GM13976 (cell line): ENCODE results near the gene CD1D.

ENCODE experiments used
- DNase-seq: peaks from one replicate; pipeline ENCODE4 v3.0.0; 2012; ENCODE audit warnings: low spot score
- in situ Hi-C: fragments of 300-500 bp; cut with MboI; formaldehyde crosslinking; loops from one replicate; pipeline ENCODE4 v1.12.0; 2022; ENCODE audit warnings: low sequenced_read_pairs, mixed read lengths, inconsistent platforms; ENCODE audit not compliant: unreplicated experiment
- TF ChIP-seq, protein P1 (sequence below): IDR thresholded peaks from 2 replicates; pipeline ENCODE4 v1.5.1; 2012; ENCODE audit warnings: borderline replicate concordance, mild to moderate bottlenecking; ENCODE audit not compliant: insufficient read depth; ENCODE audit errors: extremely low read depth, missing control alignments, control extremely low read depth

CD1D gene

DNA sequence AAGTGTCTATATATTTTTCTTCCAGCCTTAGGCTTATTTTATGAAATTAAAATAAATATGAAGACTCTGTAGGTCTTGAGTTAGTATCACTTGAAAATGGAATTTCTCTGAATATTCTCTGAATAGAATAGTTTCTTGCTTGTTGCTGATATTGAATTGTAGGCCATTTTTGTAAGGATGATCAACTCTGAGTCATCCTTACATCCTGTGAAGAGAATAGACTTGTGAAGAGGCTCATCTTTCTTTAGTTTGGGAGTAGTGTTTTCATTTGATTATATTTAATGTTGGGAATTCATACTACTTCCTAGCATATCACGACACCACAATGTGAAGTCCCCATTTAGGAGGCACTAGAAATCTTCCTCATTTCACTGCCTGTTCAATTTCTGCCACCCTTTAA, 27.5 kb upstream of the CD1D start:
- in situ Hi-C loops: no loop called here
- no peak for DNase-seq
- TF ChIP-seq, protein P1, sequence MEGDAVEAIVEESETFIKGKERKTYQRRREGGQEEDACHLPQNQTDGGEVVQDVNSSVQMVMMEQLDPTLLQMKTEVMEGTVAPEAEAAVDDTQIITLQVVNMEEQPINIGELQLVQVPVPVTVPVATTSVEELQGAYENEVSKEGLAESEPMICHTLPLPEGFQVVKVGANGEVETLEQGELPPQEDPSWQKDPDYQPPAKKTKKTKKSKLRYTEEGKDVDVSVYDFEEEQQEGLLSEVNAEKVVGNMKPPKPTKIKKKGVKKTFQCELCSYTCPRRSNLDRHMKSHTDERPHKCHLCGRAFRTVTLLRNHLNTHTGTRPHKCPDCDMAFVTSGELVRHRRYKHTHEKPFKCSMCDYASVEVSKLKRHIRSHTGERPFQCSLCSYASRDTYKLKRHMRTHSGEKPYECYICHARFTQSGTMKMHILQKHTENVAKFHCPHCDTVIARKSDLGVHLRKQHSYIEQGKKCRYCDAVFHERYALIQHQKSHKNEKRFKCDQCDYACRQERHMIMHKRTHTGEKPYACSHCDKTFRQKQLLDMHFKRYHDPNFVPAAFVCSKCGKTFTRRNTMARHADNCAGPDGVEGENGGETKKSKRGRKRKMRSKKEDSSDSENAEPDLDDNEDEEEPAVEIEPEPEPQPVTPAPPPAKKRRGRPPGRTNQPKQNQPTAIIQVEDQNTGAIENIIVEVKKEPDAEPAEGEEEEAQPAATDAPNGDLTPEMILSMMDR: no peak

DNA sequence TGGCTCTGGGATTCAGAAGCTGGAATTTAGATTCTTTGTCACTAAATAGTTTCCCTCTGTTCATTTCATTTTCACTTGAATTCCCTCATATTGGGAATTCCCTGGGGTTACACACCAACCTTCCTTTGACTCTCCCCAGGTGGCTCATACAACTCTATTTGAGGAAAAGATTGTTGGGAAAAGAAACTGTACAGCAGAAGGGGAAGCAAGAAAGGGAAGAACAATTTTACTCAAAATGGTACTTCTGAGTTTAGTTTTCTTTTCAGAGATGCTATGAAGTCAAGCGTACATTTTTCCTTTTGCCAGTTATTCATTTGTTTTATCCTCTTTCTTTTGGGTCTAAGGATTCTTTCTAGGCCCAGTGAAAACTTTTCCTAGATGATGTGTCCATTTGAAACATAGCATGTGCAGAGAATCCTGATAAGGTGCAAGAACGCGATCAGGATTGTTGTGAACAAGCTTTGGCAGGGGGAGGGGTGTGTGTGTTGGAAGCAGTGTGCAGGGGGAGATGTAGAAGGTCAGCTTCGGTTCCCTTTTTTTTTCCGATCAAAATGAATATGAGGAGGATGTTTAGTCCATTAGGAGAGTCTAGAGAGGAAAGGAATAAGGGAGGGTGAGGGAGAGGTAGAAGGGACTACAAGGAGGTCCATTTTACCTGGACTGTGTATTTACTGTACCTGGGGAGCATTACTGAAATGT, 26.8 kb upstream of the CD1D start:
- TF ChIP-seq, protein P1: no peak
- DNase-seq: no peak
- in situ Hi-C loops: no loop called here

DNA sequence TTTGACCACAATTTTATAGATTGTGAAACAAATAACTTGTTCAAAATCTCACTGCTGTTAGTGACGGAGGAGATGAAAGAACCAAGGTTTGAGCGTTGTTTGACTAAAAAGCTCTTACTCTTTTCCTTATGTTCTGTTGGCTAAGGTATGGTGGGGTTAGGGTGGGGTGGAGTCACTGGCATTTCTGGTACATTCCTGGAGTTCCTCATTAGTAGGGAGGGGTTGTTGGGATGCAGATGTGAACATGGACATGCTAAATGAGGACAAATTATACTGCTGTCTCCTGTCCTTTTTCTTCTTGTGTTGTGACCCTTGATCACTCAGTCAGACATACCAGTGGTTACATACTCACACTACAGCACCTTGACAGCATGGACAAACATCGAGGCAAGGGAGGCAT, 26.2 kb upstream of the CD1D start:
- in situ Hi-C loops: no loop called here
- TF ChIP-seq, protein P1: no peak
- no peak for DNase-seq

DNA sequence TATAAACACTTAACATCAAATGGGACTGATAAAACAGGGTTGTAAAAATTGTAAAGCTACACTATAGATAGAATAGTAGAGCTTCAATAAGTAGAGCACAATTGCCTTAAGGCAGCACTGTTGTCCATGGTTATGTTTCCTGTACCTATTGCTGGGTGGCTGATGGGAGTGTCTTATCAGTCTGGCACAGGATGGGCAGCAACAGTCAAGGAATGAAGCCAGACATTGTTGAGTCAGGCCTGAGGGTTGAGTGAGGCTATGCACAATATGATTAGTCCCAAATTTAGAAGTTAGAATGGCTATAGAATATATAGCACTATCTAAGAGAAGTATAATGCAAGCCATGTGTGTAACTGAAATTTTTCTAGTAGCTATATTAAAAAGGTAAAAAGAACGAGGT, 25.0 kb upstream of the CD1D start:
- in situ Hi-C loops: no loop called here
- no peak for DNase-seq
- TF ChIP-seq, protein P1: no peak

DNA sequence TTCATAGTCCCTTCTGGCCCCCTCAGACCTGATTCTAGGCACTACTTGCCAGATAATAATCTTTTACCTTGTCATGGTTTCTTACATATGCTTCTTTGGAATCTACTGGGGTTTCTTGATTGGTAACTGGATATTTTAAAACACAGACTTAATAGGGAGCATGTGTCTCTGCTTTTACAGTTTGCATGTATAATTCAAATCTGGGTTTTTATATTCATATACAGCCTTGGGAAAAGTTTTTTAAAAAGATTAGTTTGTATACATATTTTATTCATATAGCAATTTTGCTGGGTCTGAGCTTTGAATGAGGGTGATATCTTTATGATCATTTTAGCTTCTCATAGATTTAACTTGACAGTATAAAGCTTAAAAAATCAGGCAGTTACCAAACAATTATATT, 21.1 kb upstream of the CD1D start:
- in situ Hi-C loops: no loop called here
- TF ChIP-seq, protein P1: no peak
- DNase-seq: no peak

DNA sequence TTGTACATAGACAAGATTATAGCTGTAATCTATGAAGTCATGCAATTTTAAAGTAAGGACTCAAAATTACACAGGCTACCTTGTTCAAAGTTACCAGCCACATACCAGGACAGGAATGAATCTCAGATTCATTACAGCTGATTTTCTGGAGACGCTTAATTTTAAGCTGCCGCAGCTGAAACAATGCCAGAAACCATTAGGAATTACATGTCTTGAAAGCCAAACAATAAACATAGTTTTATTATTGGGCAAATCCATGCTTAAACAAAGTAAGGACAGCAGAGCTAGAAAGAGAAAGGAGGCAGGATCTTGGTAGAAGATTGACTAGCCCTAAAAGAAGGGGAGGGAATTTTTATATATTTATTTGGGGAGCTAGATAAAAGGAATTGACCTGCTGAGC, 19.2 kb upstream of the CD1D start:
- TF ChIP-seq, protein P1: no peak
- in situ Hi-C loops: no loop called here
- DNase-seq: no peak
